ENCODE results near the gene TMEM151B.

DNA sequence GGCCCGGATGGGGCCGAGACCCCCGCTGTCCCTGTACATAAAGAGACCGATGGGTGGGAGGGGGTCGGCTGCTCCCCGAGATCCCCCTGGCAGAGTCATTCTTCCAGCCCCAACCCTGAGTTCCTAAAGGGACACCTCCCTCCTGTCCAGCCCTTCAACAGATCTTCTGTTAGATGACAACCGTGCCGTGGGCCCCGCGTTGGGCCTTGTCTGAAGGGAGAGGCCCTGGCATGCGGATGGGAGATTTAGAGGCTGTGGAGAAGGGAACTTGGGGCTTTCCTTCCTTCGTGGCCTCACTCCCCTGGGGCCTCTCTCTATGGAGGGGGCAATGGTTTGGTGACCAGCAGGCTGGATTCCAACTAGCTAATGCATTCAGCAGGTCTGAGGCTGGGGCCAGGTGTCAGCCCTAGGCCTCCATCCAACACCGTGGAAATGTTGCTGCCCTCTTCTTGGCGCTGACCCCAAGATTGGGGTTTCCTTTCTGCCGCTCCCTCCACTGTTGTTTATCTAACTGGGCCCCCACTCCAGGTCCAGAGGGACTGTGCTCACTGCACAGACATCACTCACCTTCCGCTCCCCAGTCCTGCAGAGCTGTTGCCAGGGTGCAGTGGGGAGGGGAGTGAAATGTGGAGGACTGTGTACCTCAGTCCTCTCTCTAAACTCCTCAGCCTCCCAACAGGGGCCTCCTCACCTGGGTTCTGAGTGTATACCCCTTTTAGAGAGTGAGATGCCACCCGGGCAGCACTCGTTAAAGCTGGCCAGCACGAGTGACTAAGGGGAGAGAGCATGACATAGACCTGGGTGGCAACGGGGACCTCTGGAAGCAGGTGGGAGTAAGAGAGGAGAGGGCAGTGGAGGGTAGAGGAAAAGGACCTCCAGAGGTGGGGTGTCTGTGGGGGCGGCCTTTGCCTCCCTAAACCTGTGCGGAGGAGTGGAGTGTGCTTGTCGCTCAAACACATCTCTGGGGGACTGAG is 6.7 kb downstream of the TMEM151B start:
- TF ChIP-seq, protein P1, sequence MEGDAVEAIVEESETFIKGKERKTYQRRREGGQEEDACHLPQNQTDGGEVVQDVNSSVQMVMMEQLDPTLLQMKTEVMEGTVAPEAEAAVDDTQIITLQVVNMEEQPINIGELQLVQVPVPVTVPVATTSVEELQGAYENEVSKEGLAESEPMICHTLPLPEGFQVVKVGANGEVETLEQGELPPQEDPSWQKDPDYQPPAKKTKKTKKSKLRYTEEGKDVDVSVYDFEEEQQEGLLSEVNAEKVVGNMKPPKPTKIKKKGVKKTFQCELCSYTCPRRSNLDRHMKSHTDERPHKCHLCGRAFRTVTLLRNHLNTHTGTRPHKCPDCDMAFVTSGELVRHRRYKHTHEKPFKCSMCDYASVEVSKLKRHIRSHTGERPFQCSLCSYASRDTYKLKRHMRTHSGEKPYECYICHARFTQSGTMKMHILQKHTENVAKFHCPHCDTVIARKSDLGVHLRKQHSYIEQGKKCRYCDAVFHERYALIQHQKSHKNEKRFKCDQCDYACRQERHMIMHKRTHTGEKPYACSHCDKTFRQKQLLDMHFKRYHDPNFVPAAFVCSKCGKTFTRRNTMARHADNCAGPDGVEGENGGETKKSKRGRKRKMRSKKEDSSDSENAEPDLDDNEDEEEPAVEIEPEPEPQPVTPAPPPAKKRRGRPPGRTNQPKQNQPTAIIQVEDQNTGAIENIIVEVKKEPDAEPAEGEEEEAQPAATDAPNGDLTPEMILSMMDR (IDR thresholded peaks at IDR 0.05; ENCODE audit: low read depth, low read length), result no peak
- TF ChIP-seq POLR2A (IDR thresholded peaks at IDR 0.05; ENCODE audit: extremely low read depth, insufficient read length), result no peak
- TF ChIP-seq MYC (IDR thresholded peaks at IDR 0.05; ENCODE audit: low read depth, low read length), result no peak
- TF ChIP-seq, protein P2, sequence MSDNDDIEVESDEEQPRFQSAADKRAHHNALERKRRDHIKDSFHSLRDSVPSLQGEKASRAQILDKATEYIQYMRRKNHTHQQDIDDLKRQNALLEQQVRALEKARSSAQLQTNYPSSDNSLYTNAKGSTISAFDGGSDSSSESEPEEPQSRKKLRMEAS (IDR thresholded peaks at IDR 0.05; ENCODE audit: low read depth, low read length), result no peak

Data from NB4 (cell line).